Liver (tissue), 9 donors: Measurements from ENCODE around the gene IPO9. TPM values are rescaled to one million over a fixed set of nuclear protein-coding genes. Genes with fewer than 3 reads are reported as not detected.

ENCODE experiments used
- DNase-seq: peaks from one replicate; pipeline ENCODE4 v3.0.0-alpha.2; 2017; ENCODE audit warnings: low spot score
- H3K27ac ChIP-seq, 2 donors: one replicate each; pipeline ENCODE4 v1.7.0; 2013; ENCODE audit warnings: inconsistent platforms in 2 of 2, low read length in 2 of 2, control low read depth in 1 of 2, low read depth in 1 of 2, mild to moderate bottlenecking in 1 of 2
- H3K27me3 ChIP-seq, 4 donors: one replicate each; pipeline versions ENCODE4 v1.6.1 to v1.7.0; 2013; ENCODE audit warnings: low read length in 3 of 4, inconsistent platforms in 1 of 4, mild to moderate bottlenecking in 1 of 4, moderate library complexity in 1 of 4; ENCODE audit not compliant: control insufficient read depth in 4 of 4, insufficient read depth in 4 of 4
- H3K36me3 ChIP-seq, 4 donors: one replicate each; pipeline versions ENCODE4 v1.6.1 to v1.7.0; 2013; ENCODE audit warnings: low read length in 3 of 4, mild to moderate bottlenecking in 3 of 4, low read depth in 1 of 4, moderate library complexity in 1 of 4; ENCODE audit not compliant: control insufficient read depth in 4 of 4, insufficient read depth in 3 of 4
- H3K4me1 ChIP-seq, 4 donors: one replicate each; pipeline versions ENCODE4 v1.6.1 to v1.7.0; 2013; ENCODE audit warnings: low read length in 3 of 4, mild to moderate bottlenecking in 3 of 4, moderate library complexity in 1 of 4; ENCODE audit not compliant: control insufficient read depth in 4 of 4, insufficient read depth in 4 of 4
- H3K4me3 ChIP-seq, 3 donors: one replicate each; pipeline versions ENCODE4 v1.6.1 to v1.7.0; 2013; ENCODE audit warnings: low read length in 3 of 3, control low read depth in 1 of 3, low read depth in 1 of 3, mild to moderate bottlenecking in 1 of 3
- H3K9ac ChIP-seq, 2 donors: one replicate each; pipeline ENCODE4 v1.7.0; 2013; ENCODE audit warnings: low read length in 2 of 2, mild to moderate bottlenecking in 2 of 2, moderate library complexity in 2 of 2, control low read depth in 1 of 2, low read depth in 1 of 2
- H3K9me3 ChIP-seq, 4 donors: one replicate each; pipeline versions ENCODE4 v1.6.1 to v1.7.0; 2013; ENCODE audit warnings: low read length in 3 of 4; ENCODE audit not compliant: control insufficient read depth in 4 of 4
- ATF3 ChIP-seq: IDR thresholded peaks from 2 replicates; pipeline ENCODE4 v1.6.1; 2016; ENCODE audit warnings: antibody characterized with exemption
- CTCF ChIP-seq: fragments of 150-350 bp; IDR thresholded peaks from 2 replicates; pipeline ENCODE4 v1.5.1; 2017; ENCODE audit warnings: improper control_type of control experiment, low read depth, low read length; ENCODE audit not compliant: missing input control
- EGR1 ChIP-seq, 2 donors: IDR thresholded peaks; 2 replicates each; pipeline ENCODE4 v1.6.1; 2016 to 2018; ENCODE audit warnings: antibody characterized with exemption in 2 of 2, low read depth in 2 of 2
- FOXA1 ChIP-seq: IDR thresholded peaks from 2 replicates; pipeline ENCODE4 v1.6.1; 2016; ENCODE audit warnings: antibody characterized with exemption
- FOXA2 ChIP-seq: IDR thresholded peaks from 2 replicates; pipeline ENCODE4 v1.6.1; 2016; ENCODE audit warnings: antibody characterized with exemption
- HNF4A ChIP-seq, 2 donors: conservative IDR thresholded peaks; 2 replicates each; pipeline ENCODE4 v1.6.1; 2016; ENCODE audit warnings: antibody characterized with exemption in 2 of 2, mild to moderate bottlenecking in 2 of 2
- HNF4G ChIP-seq: IDR thresholded peaks from 2 replicates; pipeline ENCODE4 v1.6.1; 2016; ENCODE audit warnings: antibody characterized with exemption
- NR2F2 ChIP-seq: IDR thresholded peaks from 2 replicates; pipeline ENCODE4 v1.6.1; 2016; ENCODE audit warnings: antibody characterized with exemption
- RAD21 ChIP-seq, 2 donors: IDR thresholded peaks; 2 replicates each; pipeline ENCODE4 v1.6.1; 2016; ENCODE audit warnings: antibody characterized with exemption in 2 of 2, mild to moderate bottlenecking in 2 of 2
- RXRA ChIP-seq, 2 donors: IDR thresholded peaks; 2 replicates each; pipeline ENCODE4 v1.6.1; 2017 to 2018; ENCODE audit warnings: antibody characterized with exemption in 2 of 2, mild to moderate bottlenecking in 1 of 2
- SP1 ChIP-seq: IDR thresholded peaks from 2 replicates; pipeline ENCODE4 v1.6.1; 2018; ENCODE audit warnings: antibody characterized with exemption, mild to moderate bottlenecking
- TAF1 ChIP-seq: conservative IDR thresholded peaks from 2 replicates; pipeline ENCODE4 v1.6.1; 2016; ENCODE audit warnings: antibody characterized with exemption, mild to moderate bottlenecking
- YY1 ChIP-seq: IDR thresholded peaks from 2 replicates; pipeline ENCODE4 v1.6.1; 2016; ENCODE audit warnings: antibody characterized with exemption, mild to moderate bottlenecking
- ZBTB33 ChIP-seq: IDR thresholded peaks from 2 replicates; pipeline ENCODE4 v1.6.1; 2016; ENCODE audit warnings: antibody characterized with exemption
- WGBS: extraction: QIAGEN DNeasy Blood & Tissue Kit; methylation state at CpG from one replicate; pipeline ENCODE4 v1.1.7; 2013; 5-methylcytosine and 5-hydroxymethylcytosine counted together
- polyA plus RNA-seq, 2 donors: library from polyadenylated mRNA; stranded (reverse) in 1 of 2; unstranded in 1 of 2; fragments of 200-250 nt in 1 of 2; fragments of >200 nt in 1 of 2; fragmentation: Nextera tagmentation in 1 of 2; extraction: Ambion mirVana in 1 of 2; gene quantifications; one replicate each; pipeline versions ENCODE4 v1.2.1 to v1.2.3, GENCODE V29; 2013 to 2015
- total RNA-seq, 2 donors: library from RNA; depleted of rRNA; stranded (reverse); fragments of >200 nt; gene quantifications; one replicate each; pipeline ENCODE4 v1.2.3, GENCODE V29; 2014
- donor health status: healthy.
- donor health status: healthy.
- donor health status: healthy.
- donor health status: healthy.
- donor health status: healthy.

Gene IPO9
- total and polyA plus RNA-seq, 4 donors = 6.6 to 22.1 (median 13.6) TPM

GRCh38 chr1:201905234-201905890 lies 76.4 kb downstream of the IPO9 start (continued):
- TF ChIP-seq HNF4A (conservative IDR thresholded peaks at IDR 0.05) (peak; percentile 69 to 71), CTCF (no peak), YY1 (peak; percentile 55), ATF3 (no peak), FOXA1 (no peak), SP1 (peak; percentile 53), HNF4G (no peak)

DNA sequence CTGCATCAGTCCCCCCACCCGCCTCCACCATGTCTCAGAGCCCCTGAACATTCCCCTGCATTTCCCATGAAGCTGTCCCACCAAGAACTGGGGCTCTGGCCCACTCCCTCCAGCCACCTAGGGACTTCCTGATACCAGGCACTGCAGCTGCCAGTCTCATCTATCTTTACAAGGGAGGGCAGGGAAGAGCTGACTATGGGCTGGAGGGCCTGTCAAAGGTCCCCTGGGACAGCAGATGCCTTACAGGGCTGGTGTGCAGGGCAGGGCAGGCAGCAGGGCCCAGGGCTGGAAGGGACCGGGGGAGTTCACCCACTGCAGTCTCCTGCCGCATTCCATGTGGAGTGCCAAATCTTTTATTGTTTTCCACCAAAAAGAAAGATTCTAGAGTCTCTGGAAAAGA lies 77.4 kb downstream of the IPO9 start:
- Histone ChIP-seq H3K36me3 (no peaks in the 10 kb centered on the region), H3K4me3 (no peak overlapping the region), H3K27ac (no peak overlapping the region), H3K27me3 (no peaks in the 10 kb centered on the region), H3K9ac (no peak overlapping the region), H3K4me1 (peaks cover 0 to 16% (median 5%) of the 10 kb centered on the region in 4 donors), H3K9me3 (no peaks in the 10 kb centered on the region)
- DNase-seq = no peak
- TF ChIP-seq ZBTB33 (no peak), FOXA2 (no peak), ATF3 (no peak), SP1 (no peak), HNF4A (conservative IDR thresholded peaks at IDR 0.05) (no peak), RAD21 (IDR thresholded peaks at IDR 0.05) (no peak), TAF1 (no peak), EGR1 (IDR thresholded peaks at IDR 0.05; ENCODE audit: low read depth in 2 of 2) (no peak), FOXA1 (no peak), NR2F2 (no peak)
- WGBS = 94% methylated on average over 3 of the region's 3 CpGs

DNA sequence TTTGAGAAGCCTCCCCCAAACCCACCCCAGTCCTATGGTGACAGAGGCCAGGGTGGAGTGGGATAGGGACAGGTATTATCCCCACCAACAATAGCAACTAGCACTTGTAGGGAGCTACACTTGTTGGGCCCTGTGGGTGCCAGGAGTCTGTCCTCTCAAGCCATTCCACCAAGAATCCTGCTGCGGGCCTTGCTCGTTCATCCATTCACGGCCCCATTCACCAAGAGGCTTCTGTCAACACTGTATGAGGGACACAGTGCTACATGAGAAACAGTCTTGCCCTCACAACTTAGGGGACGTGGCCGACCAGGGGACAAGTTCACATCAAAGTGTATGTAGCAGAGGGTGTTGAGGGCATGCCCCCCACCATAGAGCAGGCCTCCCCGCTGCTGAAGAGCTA lies 78.7 kb downstream of the IPO9 start:
- no peak overlapping the region for H3K27ac ChIP-seq
- H3K9me3 ChIP-seq = no peaks in the 10 kb centered on the region
- WGBS = 97% methylated on average over 6 of the region's 6 CpGs
- H3K4me1 ChIP-seq = peaks cover 0 to 16% (median 5%) of the 10 kb centered on the region in 4 donors
- H3K36me3 ChIP-seq = no peaks in the 10 kb centered on the region
- TF ChIP-seq SP1 (no peak), FOXA2 (no peak), FOXA1 (no peak), RXRA (IDR thresholded peaks at IDR 0.05) (no peak), HNF4G (no peak), EGR1 (IDR thresholded peaks at IDR 0.05; ENCODE audit: low read depth in 2 of 2) (no peak), ATF3 (no peak), ZBTB33 (no peak), RAD21 (IDR thresholded peaks at IDR 0.05) (no peak), HNF4A (conservative IDR thresholded peaks at IDR 0.05) (no peak)
- no peak for DNase-seq
- no peak overlapping the region for H3K9ac ChIP-seq
- H3K27me3 ChIP-seq = no peaks in the 10 kb centered on the region
- H3K4me3 ChIP-seq = no peak overlapping the region
